HEK293 (cell line): ENCODE results near the gene CCDC85C.

Experiments
- CTCF ChIA-PET: fragments of 350-600 bp; formaldehyde crosslinking; extraction: SDS; loops from one replicate; lab custom pipeline; 2021; ENCODE audit warnings: antibody characterized with exemption; lab: Yijun Ruan, JAX
- POLR2A ChIA-PET: fragments of 300-600 bp; formaldehyde crosslinking; extraction: SDS; loops from one replicate; lab custom pipeline; 2020; ENCODE audit warnings: antibody characterized with exemption, inconsistent platforms; lab: Yijun Ruan, JAX
- H3K27ac ChIP-seq: fragments of 200-500 bp; sonication (Bioruptor generic); 2 replicates; pipeline ENCODE4 v1.5.1; 2014; ENCODE audit warnings: low read depth, low read length, control low read depth, inconsistent platforms; ENCODE audit errors: extremely low read depth
- H3K36me3 ChIP-seq, 2 experiments: fragments of 200-500 bp in 1 of 2; sonication (Bioruptor generic) in 1 of 2; 1 replicate in 1 of 2; 2 replicates in 1 of 2; pipeline ENCODE4 v1.5.1; 2014 to 2017; ENCODE audit warnings: inconsistent platforms in 2 of 2, low read length in 2 of 2; ENCODE audit not compliant: control insufficient read depth in 2 of 2, insufficient read depth in 1 of 2
- H3K4me1 ChIP-seq: fragments of 200-500 bp; sonication (Bioruptor generic); 2 replicates; pipeline ENCODE4 v1.5.1; 2014; ENCODE audit warnings: mild to moderate bottlenecking, low read length, inconsistent platforms; ENCODE audit not compliant: control insufficient read depth, insufficient read depth
- H3K4me3 ChIP-seq: 2 replicates; pipeline ENCODE4 v1.5.1; 2011; ENCODE audit warnings: low read depth, mild to moderate bottlenecking, control low read depth, low read length, moderate library complexity
- H3K9me3 ChIP-seq: fragments of 200-500 bp; sonication (Bioruptor generic); 2 replicates; pipeline ENCODE4 v1.5.1; 2014; ENCODE audit warnings: low read depth, low read length, inconsistent platforms; ENCODE audit not compliant: control insufficient read depth, insufficient read depth
- AEBP2 ChIP-seq: fragments of 450-650 bp; formaldehyde crosslinking; IDR thresholded peaks from 2 replicates; pipeline ENCODE4 v1.5.1; 2016; ENCODE audit warnings: missing biosample characterization, missing genetic modification characterization, borderline replicate concordance
- KLF1 ChIP-seq: fragments of 450-650 bp; formaldehyde crosslinking; IDR thresholded peaks from 2 replicates; pipeline ENCODE4 v1.5.1; 2016; ENCODE audit warnings: missing biosample characterization, missing genetic modification characterization
- KLF7 ChIP-seq: fragments of 450-650 bp; formaldehyde crosslinking; IDR thresholded peaks from 2 replicates; pipeline ENCODE4 v1.5.1; 2016; ENCODE audit warnings: missing biosample characterization, missing genetic modification characterization, borderline replicate concordance
- ZBTB17 ChIP-seq: fragments of 450-650 bp; formaldehyde crosslinking; IDR thresholded peaks from 2 replicates; pipeline ENCODE4 v1.5.1; 2016; ENCODE audit warnings: missing biosample characterization, missing genetic modification characterization
- ZBTB21 ChIP-seq: fragments of 450-650 bp; formaldehyde crosslinking; IDR thresholded peaks from 2 replicates; pipeline ENCODE4 v1.5.1; 2017; ENCODE audit warnings: missing biosample characterization, missing genetic modification characterization
- ZEB2 ChIP-seq: fragments of 450-650 bp; formaldehyde crosslinking; IDR thresholded peaks from 2 replicates; pipeline ENCODE4 v1.5.1; 2016; ENCODE audit warnings: missing biosample characterization, missing genetic modification characterization
- ZNF114 ChIP-seq: fragments of 450-650 bp; formaldehyde crosslinking; IDR thresholded peaks from 2 replicates; pipeline ENCODE4 v1.5.0; 2017; ENCODE audit warnings: missing biosample characterization, missing genetic modification characterization
- ZNF157 ChIP-seq: fragments of 450-650 bp; formaldehyde crosslinking; IDR thresholded peaks from 2 replicates; pipeline ENCODE4 v1.5.1; 2016; ENCODE audit warnings: missing biosample characterization, missing genetic modification characterization
- ZNF16 ChIP-seq: fragments of 450-650 bp; formaldehyde crosslinking; IDR thresholded peaks from 2 replicates; pipeline ENCODE4 v1.5.1; 2016; ENCODE audit warnings: low read depth, missing biosample characterization, missing genetic modification characterization
- ZNF214 ChIP-seq: fragments of 450-650 bp; formaldehyde crosslinking; IDR thresholded peaks from 2 replicates; pipeline ENCODE4 v1.5.1; 2017; ENCODE audit warnings: missing biosample characterization, mild to moderate bottlenecking, missing genetic modification characterization, borderline replicate concordance
- ZNF24 ChIP-seq: fragments of 450-650 bp; formaldehyde crosslinking; IDR thresholded peaks from 2 replicates; pipeline ENCODE4 v1.5.1; 2016; ENCODE audit warnings: missing biosample characterization, missing genetic modification characterization
- ZNF274 ChIP-seq, 2 experiments: fragments of 200-500 bp in 1 of 2; fragments of 450-650 bp in 1 of 2; sonication (Bioruptor generic) in 1 of 2; formaldehyde crosslinking in 1 of 2; IDR thresholded peaks; 2 replicates each; pipeline versions ENCODE4 v1.5.1 to v1.6.1; 2014 to 2016; ENCODE audit warnings: borderline replicate concordance in 1 of 2, inconsistent platforms in 1 of 2, low read length in 1 of 2, missing biosample characterization in 1 of 2, missing genetic modification characterization in 1 of 2
- ZNF324 ChIP-seq: fragments of 450-650 bp; formaldehyde crosslinking; IDR thresholded peaks from 2 replicates; pipeline ENCODE4 v1.5.1; 2016; ENCODE audit warnings: missing biosample characterization, missing genetic modification characterization
- ZNF394 ChIP-seq: fragments of 450-650 bp; formaldehyde crosslinking; IDR thresholded peaks from 2 replicates; pipeline ENCODE4 v1.5.1; 2016; ENCODE audit warnings: missing biosample characterization, missing genetic modification characterization, mild to moderate bottlenecking, moderate library complexity, borderline replicate concordance
- ZNF404 ChIP-seq: fragments of 450-650 bp; formaldehyde crosslinking; IDR thresholded peaks from 2 replicates; pipeline ENCODE4 v1.5.1; 2017; ENCODE audit warnings: missing biosample characterization, missing genetic modification characterization
- ZNF555 ChIP-seq: fragments of 450-650 bp; formaldehyde crosslinking; conservative IDR thresholded peaks from 2 replicates; pipeline ENCODE4 v1.5.1; 2017; ENCODE audit warnings: missing biosample characterization, mild to moderate bottlenecking, missing genetic modification characterization, inconsistent platforms
- ZNF621 ChIP-seq: fragments of 450-650 bp; formaldehyde crosslinking; IDR thresholded peaks from 2 replicates; pipeline ENCODE4 v1.5.1; 2017; ENCODE audit warnings: missing biosample characterization, missing genetic modification characterization
- ZNF654 ChIP-seq: fragments of 450-650 bp; formaldehyde crosslinking; IDR thresholded peaks from 2 replicates; pipeline ENCODE4 v1.5.1; 2016; ENCODE audit warnings: low read depth, missing biosample characterization, missing genetic modification characterization
- TF ChIP-seq, protein P1 (sequence below): fragments of 450-650 bp; formaldehyde crosslinking; conservative IDR thresholded peaks from 2 replicates; pipeline ENCODE4 v1.5.1; 2016; ENCODE audit warnings: low read depth, missing biosample characterization, missing genetic modification characterization

CCDC85C gene

DNA sequence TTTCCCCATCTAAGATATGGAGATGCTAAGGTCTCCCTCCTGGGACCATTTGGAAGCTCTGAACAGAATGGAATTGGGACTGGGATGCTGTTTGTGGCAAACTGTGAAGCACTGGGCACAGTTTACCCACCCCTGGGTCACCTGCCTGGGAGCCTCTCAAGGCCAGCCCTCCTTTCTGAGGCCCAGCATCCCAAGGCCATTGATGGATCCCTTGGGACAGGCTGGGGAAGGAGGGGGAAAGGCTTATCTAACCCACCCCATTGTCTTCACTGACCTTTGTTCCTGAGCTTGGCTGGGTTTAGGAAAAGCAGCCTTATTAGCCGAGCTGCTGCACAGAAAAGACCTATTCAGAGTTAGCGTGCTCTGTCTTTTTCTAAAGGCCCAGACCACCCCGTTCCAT, 5.2 kb downstream of the CCDC85C start:
- Histone ChIP-seq H3K4me3 (no peak overlapping the region), H3K9me3 (no peaks in the 10 kb centered on the region), H3K27ac (no peak overlapping the region), H3K36me3 (peaks cover 0 to 4% of the 10 kb centered on the region in 2 experiments; a peak in 1 of 3 replicates), H3K4me1 (peaks cover 10% of the 10 kb centered on the region)
- CTCF ChIA-PET, result no interaction called here
- no peak for TF ChIP-seq ZBTB21
- TF ChIP-seq ZNF157 (tag by site-specific recombination), result no peak
- TF ChIP-seq ZBTB17 (tag by site-specific recombination), result peak; percentile 56
- POLR2A ChIA-PET, result interaction anchor here (0.9 kb wide), 1 partner anchor 24 kb away, joined by 3 read pairs; no protein-coding TSS in a partner anchor

GRCh38 chr14:99597911-99598600, 6.0 kb downstream of the CCDC85C start:
- TF ChIP-seq ZNF114 (tag by site-specific recombination), result no peak
- no peak for TF ChIP-seq ZNF404
- no peak for TF ChIP-seq KLF7 (tag by site-specific recombination)
- no peak for TF ChIP-seq ZNF555 (tag by site-specific recombination)
- no peak for TF ChIP-seq KLF1 (tag by site-specific recombination)
- TF ChIP-seq ZNF274 (IDR thresholded peaks at IDR 0.05; ENCODE audit: low read length), result no peak
- no peak for TF ChIP-seq ZNF274 (tag by site-specific recombination; IDR thresholded peaks at IDR 0.05; ENCODE audit: borderline replicate concordance)
- TF ChIP-seq ZNF654 (tag by site-specific recombination), result no peak
- TF ChIP-seq AEBP2, result no peak
- no peak for TF ChIP-seq ZNF16 (tag by site-specific recombination)
- no peak for TF ChIP-seq ZEB2
- TF ChIP-seq ZNF24 (tag by site-specific recombination), result no peak
- TF ChIP-seq ZNF394, result no peak
- no peak for TF ChIP-seq ZNF621 (tag by site-specific recombination)
- TF ChIP-seq ZNF214 (tag by site-specific recombination), result no peak
- TF ChIP-seq, protein P1, sequence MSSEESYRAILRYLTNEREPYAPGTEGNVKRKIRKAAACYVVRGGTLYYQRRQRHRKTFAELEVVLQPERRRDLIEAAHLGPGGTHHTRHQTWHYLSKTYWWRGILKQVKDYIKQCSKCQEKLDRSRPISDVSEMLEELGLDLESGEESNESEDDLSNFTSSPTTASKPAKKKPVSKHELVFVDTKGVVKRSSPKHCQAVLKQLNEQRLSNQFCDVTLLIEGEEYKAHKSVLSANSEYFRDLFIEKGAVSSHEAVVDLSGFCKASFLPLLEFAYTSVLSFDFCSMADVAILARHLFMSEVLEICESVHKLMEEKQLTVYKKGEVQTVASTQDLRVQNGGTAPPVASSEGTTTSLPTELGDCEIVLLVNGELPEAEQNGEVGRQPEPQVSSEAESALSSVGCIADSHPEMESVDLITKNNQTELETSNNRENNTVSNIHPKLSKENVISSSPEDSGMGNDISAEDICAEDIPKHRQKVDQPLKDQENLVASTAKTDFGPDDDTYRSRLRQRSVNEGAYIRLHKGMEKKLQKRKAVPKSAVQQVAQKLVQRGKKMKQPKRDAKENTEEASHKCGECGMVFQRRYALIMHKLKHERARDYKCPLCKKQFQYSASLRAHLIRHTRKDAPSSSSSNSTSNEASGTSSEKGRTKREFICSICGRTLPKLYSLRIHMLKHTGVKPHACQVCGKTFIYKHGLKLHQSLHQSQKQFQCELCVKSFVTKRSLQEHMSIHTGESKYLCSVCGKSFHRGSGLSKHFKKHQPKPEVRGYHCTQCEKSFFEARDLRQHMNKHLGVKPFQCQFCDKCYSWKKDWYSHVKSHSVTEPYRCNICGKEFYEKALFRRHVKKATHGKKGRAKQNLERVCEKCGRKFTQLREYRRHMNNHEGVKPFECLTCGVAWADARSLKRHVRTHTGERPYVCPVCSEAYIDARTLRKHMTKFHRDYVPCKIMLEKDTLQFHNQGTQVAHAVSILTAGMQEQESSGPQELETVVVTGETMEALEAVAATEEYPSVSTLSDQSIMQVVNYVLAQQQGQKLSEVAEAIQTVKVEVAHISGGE (tag by site-specific recombination), result no peak
- TF ChIP-seq ZNF324, result no peak
- Histone ChIP-seq H3K4me3 (no peak overlapping the region), H3K27ac (no peak overlapping the region), H3K36me3 (peaks cover 0 to 4% of the 10 kb centered on the region in 2 experiments; a peak in 1 of 3 replicates), H3K4me1 (peaks cover 10% of the 10 kb centered on the region), H3K9me3 (no peaks in the 10 kb centered on the region)
- CTCF ChIA-PET, result no interaction called here
- POLR2A ChIA-PET, result no interaction called here
